Lower lobe of right lung (tissue), 2 donors: ENCODE measurements around the gene ETFB. TPM values are rescaled to one million over a fixed set of nuclear protein-coding genes. Genes with fewer than 3 reads are reported as not detected.

Experiments used
- ATAC-seq, 2 donors: fragments of 200-7000 bp; cut with Tn5 transposase; one replicate each; pipeline ENCODE4 v1.9.1; 2020 to 2022; ENCODE audit warnings: mild to moderate bottlenecking in 2 of 2, moderate library complexity in 2 of 2
- DNase-seq: peaks from one replicate; pipeline ENCODE4 v3.0.0-alpha.2; 2020
- H3K27ac ChIP-seq: fragments of 200-600 bp; one replicate; pipeline ENCODE4 v1.8.0; 2022
- H3K27me3 ChIP-seq: fragments of 200-600 bp; one replicate; pipeline ENCODE4 v1.8.0; 2022; ENCODE audit warnings: low read depth
- H3K36me3 ChIP-seq: fragments of 200-600 bp; one replicate; pipeline ENCODE4 v1.8.0; 2022; ENCODE audit warnings: mild to moderate bottlenecking
- H3K4me1 ChIP-seq: fragments of 200-600 bp; one replicate; pipeline ENCODE4 v1.8.0; 2022
- H3K4me3 ChIP-seq: fragments of 200-600 bp; one replicate; pipeline ENCODE4 v1.8.0; 2022; ENCODE audit warnings: mild to moderate bottlenecking
- H3K9me3 ChIP-seq: fragments of 200-600 bp; one replicate; pipeline ENCODE4 v1.8.0; 2022
- intact Hi-C: fragments of 100-400 bp; cut with DNase I; formaldehyde crosslinking; loops from one replicate; pipeline ENCODE4 v1.11.0; 2022
- total RNA-seq: library from RNA; stranded (reverse); fragmentation: NEBNext Ultra II Directional; extraction: Animal tissue kit (Norgen Biotek cat#: 25700); gene quantifications from one replicate; pipeline ENCODE4 v1.2.1, GENCODE V29; 2021
- TF ChIP-seq, protein P1 (sequence below): fragments of 200-600 bp; IDR thresholded peaks from one replicate; pipeline ENCODE4 v1.8.0; 2022; ENCODE audit warnings: antibody characterized with exemption, mild to moderate bottlenecking
- donor health status: DM: no; HTN: yes; CAD: no; lungs with severe emphysema.

The ETFB gene
- total RNA-seq, 1 donor from 2014 or later, result 59.8 TPM

DNA sequence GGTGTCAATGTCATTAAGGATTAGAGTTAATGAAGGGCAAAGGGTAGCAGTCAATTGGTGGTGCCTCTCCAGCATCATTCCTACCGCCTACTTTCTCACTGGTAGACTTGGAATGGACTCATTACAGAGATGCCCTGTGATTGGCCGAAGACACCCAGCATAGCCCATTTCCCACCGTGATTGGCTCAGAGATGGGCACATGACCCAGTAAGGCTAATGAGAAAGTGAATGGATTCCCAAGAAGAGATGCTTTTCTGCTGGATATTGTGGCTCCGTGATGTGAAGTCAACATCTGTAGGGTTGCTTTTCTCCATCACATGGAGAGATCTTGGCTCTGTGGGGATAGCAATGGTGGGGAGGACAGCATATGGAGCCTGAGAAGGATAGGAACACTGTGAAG lies 35.8 kb downstream of the ETFB start:
- TF ChIP-seq, protein P1, sequence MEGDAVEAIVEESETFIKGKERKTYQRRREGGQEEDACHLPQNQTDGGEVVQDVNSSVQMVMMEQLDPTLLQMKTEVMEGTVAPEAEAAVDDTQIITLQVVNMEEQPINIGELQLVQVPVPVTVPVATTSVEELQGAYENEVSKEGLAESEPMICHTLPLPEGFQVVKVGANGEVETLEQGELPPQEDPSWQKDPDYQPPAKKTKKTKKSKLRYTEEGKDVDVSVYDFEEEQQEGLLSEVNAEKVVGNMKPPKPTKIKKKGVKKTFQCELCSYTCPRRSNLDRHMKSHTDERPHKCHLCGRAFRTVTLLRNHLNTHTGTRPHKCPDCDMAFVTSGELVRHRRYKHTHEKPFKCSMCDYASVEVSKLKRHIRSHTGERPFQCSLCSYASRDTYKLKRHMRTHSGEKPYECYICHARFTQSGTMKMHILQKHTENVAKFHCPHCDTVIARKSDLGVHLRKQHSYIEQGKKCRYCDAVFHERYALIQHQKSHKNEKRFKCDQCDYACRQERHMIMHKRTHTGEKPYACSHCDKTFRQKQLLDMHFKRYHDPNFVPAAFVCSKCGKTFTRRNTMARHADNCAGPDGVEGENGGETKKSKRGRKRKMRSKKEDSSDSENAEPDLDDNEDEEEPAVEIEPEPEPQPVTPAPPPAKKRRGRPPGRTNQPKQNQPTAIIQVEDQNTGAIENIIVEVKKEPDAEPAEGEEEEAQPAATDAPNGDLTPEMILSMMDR, result no peak
- DNase-seq (no peak), ATAC-seq (no peak)
- H3K4me3 ChIP-seq, result no peak overlapping the region
- H3K4me1 ChIP-seq, result peaks cover 13% of the 10 kb centered on the region
- H3K9me3 ChIP-seq, result no peaks in the 10 kb centered on the region
- H3K27ac ChIP-seq, result no peak overlapping the region
- H3K36me3 ChIP-seq, result no peaks in the 10 kb centered on the region
- H3K27me3 ChIP-seq, result peaks cover 38% of the 10 kb centered on the region
- intact Hi-C loops, result no loop called here

DNA sequence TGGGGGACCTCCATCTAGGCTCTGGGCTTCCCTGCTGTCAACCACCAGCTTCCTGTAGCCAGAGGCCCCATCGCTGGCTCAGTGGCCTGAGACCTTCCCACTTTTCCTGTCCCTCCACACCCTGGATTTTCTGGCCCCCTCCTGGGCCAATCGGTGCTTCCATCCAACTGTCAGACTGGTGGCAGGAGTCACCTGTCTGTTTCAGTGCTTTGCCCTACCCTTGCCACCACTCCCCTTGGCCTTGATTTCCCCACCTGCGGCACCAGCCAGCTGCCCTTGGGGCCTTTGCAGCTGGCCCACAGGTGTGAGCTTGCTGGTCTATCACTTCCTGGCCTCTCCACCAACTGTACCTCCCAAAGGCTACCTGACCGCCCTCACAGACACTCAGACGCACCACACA lies 36.8 kb downstream of the ETFB start:
- intact Hi-C loops, result no loop called here
- TF ChIP-seq, protein P1, result no peak
- Histone ChIP-seq H3K27me3 (peaks cover 40% of the 10 kb centered on the region), H3K9me3 (no peaks in the 10 kb centered on the region), H3K27ac (no peak overlapping the region), H3K4me1 (peaks cover 13% of the 10 kb centered on the region), H3K4me3 (no peak overlapping the region), H3K36me3 (no peaks in the 10 kb centered on the region)
- ATAC-seq, result no peak
- DNase-seq, result no peak

DNA sequence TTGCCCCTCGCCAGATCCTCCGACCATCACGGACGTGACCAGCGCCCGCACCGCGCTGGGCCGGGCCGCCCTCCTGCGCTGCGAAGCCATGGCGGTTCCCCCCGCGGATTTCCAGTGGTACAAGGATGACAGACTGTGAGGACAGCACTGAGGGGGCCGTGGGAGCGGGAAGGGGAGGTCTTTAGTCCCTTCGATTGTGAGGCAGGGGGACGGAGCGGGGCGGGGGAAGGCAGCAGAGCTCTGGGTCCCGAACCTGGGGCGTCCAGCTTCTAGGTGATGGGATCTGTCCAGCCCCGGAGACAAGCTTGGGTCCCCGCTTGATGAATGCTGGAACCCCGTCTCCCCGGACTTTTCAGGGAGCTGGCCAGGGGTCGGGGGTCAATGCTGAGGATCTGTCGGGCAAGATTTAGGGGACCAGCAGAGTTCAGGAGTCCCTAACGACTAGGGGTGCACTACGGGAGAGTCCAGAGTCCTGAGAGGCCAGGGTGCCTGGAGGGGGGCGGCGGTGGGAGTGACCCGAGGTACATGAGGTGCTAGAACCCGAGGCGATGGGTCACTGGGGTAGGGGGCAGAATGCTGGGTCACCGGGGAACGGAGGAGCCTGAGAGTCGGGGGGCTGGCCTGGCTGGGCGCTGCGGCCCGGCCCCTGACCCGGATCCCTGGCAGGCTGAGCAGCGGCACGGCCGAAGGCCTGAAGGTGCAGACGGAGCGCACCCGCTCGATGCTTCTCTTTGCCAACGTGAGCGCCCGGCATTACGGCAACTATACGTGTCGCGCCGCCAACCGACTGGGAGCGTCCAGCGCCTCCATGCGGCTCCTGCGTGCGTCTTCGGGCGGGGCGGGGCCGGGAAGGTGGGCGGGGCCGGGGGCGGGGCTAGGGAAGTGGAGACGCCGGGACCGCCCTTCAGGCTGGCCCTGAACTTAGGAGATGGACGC lies 38.9 kb downstream of the ETFB start:
- Histone ChIP-seq H3K27me3 (peaks cover 51% of the 10 kb centered on the region), H3K27ac (no peak overlapping the region), H3K4me3 (peak overlapping the region; percentile 21), H3K4me1 (peaks cover 13% of the 10 kb centered on the region), H3K9me3 (no peaks in the 10 kb centered on the region), H3K36me3 (no peaks in the 10 kb centered on the region)
- DNase-seq, result peak; percentile 73
- TF ChIP-seq, protein P1, result peak; percentile 17
- intact Hi-C loops, result no loop called here
- peak; percentile 66 to 68 for ATAC-seq

DNA sequence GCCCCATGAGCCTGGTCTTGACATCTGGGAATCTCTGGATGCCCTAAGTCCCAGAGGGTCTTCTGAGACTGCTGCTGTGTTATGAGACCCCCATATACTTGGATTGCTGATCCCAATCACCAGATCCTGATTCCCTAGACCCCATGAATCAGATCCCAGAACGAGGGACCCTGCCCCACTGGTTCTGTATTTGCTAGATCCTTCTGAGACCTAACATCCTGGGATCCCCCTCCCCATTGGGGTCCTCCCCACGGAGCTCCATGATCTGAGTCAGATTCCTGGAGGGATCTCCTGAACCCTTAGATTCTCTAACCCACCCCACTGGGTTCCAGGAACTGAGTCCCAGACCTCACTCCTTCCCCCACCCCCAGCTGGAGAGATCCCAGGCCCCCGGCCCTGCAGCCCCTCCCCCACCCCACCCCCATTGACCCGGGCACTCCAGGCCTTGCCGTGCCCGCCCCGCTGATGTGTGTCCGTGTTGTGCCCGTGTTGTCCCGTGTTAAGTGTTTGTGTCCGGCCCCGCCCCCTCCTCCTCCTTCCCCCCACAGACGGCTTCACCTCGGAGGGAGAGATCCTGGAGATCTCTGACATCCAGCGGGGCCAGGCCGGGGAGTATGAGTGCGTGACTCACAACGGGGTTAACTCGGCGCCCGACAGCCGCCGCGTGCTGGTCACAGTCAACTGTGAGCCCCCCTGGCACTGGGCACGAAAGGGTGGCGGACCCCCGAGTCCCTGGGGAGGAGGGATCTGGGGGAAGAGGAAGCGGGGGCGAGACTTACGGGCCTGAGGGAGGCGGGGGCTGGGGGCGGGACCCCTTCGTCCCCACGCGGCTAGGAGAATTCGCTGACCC lies 39.7 kb downstream of the ETFB start:
- no peak for ATAC-seq
- Histone ChIP-seq H3K27me3 (peaks cover 51% of the 10 kb centered on the region), H3K9me3 (no peaks in the 10 kb centered on the region), H3K27ac (no peak overlapping the region), H3K36me3 (no peaks in the 10 kb centered on the region), H3K4me1 (peaks cover 13% of the 10 kb centered on the region), H3K4me3 (no peak overlapping the region)
- TF ChIP-seq, protein P1, result no peak
- DNase-seq, result no peak
- intact Hi-C loops, result no loop called here

DNA sequence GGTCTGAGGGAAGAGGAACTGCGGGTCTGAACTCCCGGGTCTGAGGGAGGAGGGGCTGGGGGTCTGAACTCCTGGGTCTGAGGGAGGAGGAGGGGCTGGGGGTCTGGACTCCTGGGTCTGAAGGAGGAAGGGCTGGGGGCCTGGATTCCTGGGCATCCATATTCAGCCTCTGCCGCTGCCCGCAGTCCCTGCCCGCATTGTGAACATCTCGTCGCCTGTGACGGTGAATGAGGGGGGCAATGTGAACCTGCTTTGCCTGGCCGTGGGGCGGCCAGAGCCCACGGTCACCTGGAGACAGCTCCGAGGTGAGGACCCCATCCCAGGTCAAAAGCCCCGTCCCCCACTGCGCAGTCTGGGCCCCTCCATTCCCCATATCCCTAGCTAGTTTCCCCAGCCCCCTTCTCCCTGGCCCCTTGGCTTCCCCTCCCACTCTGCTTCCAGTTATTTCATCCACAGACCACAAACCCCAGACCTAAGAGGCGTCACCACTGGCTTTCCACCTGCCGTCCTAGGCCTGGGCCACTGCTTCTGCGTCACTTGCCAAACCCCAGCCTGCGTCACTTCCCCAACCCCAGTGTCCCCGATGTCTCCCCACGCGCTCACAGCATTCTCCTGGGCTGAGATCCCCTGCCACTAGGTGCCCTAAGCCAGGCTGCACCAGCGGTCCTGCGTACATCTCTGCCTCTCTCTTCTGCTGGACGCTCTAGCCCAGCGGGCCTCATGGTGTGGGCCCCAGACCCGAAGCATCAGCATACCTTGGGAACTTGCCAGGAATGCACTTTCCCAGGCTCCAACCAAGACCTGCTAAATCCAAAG lies 40.8 kb downstream of the ETFB start:
- intact Hi-C loops, result no loop called here
- TF ChIP-seq, protein P1, result no peak
- Histone ChIP-seq H3K36me3 (no peaks in the 10 kb centered on the region), H3K4me1 (peaks cover 13% of the 10 kb centered on the region), H3K4me3 (no peak overlapping the region), H3K27ac (no peak overlapping the region), H3K9me3 (no peaks in the 10 kb centered on the region), H3K27me3 (peaks cover 51% of the 10 kb centered on the region)
- ATAC-seq (no peak), DNase-seq (no peak)
